Effector memory CD4-positive, alpha-beta T cell (primary cell): Measurements from ENCODE around the gene ZBTB43.
"Not testable (repeated sequence)": the region's sequence is repeated elsewhere in the genome, so short reads cannot be mapped to it uniquely, and the experiment has no call there.

ENCODE experiments used
- DNase-seq, 3 donors: peaks; one replicate each; pipeline ENCODE4 v3.0.0-alpha.2; 2020
- H3K27ac ChIP-seq: 2 replicates; pipeline ENCODE4 v1.7.0; 2013; ENCODE audit warnings: mild to moderate bottlenecking, low read length, moderate library complexity; ENCODE audit not compliant: insufficient read depth, poor library complexity, severe bottlenecking
- H3K27me3 ChIP-seq: replicated peaks from 2 replicates; pipeline ENCODE4 v1.7.0; 2013; ENCODE audit warnings: mild to moderate bottlenecking, low read length; ENCODE audit not compliant: insufficient read depth, control insufficient read depth, poor library complexity, severe bottlenecking
- H3K36me3 ChIP-seq: 2 replicates; pipeline ENCODE4 v1.7.0; 2013; ENCODE audit warnings: mild to moderate bottlenecking, low read length, moderate library complexity; ENCODE audit not compliant: control insufficient read depth, insufficient read depth
- H3K4me1 ChIP-seq: 2 replicates; pipeline ENCODE4 v1.7.0; 2013; ENCODE audit warnings: low read length, mild to moderate bottlenecking; ENCODE audit not compliant: control insufficient read depth, insufficient read depth, poor library complexity, severe bottlenecking
- H3K4me3 ChIP-seq: 2 replicates; pipeline ENCODE4 v1.7.0; 2013; ENCODE audit warnings: low read length, low read depth, mild to moderate bottlenecking; ENCODE audit not compliant: insufficient read depth, poor library complexity, severe bottlenecking
- H3K9me3 ChIP-seq: 2 replicates; pipeline ENCODE4 v1.7.0; 2013; ENCODE audit warnings: mild to moderate bottlenecking, low read length, moderate library complexity; ENCODE audit not compliant: control insufficient read depth

ZBTB43 gene

GRCh38 chr9:126777733-126778132 is 27.1 kb upstream of the ZBTB43 start:
- Histone ChIP-seq H3K36me3 (no peaks in the 10 kb centered on the region), H3K27ac (no peak overlapping the region), H3K4me3 (no peak overlapping the region), H3K4me1 (no peaks in the 10 kb centered on the region), H3K9me3 (no peaks in the 10 kb centered on the region), H3K27me3 (no peaks in the 10 kb centered on the region)
- DNase-seq: no peak

GRCh38 chr9:126778141-126778540 is 26.7 kb upstream of the ZBTB43 start:
- DNase-seq: no peak
- Histone ChIP-seq H3K4me1 (no peaks in the 10 kb centered on the region), H3K27me3 (no peaks in the 10 kb centered on the region), H3K27ac (no peak overlapping the region), H3K9me3 (no peaks in the 10 kb centered on the region), H3K36me3 (no peaks in the 10 kb centered on the region), H3K4me3 (no peak overlapping the region)

GRCh38 chr9:126778696-126779095 is 26.1 kb upstream of the ZBTB43 start:
- H3K27ac ChIP-seq, H3K36me3 ChIP-seq, H3K27me3 ChIP-seq, H3K4me1 ChIP-seq, H3K4me3 ChIP-seq, H3K9me3 ChIP-seq, DNase-seq: not testable (repeated sequence)

GRCh38 chr9:126781186-126782052 is 23.4 kb upstream of the ZBTB43 start:
- no peaks in the 10 kb centered on the region for H3K4me1 ChIP-seq
- H3K9me3 ChIP-seq: no peaks in the 10 kb centered on the region
- H3K27ac ChIP-seq: no peak overlapping the region
- peak; percentile 63 to 77 (median 70) for DNase-seq
- H3K27me3 ChIP-seq: no peaks in the 10 kb centered on the region
- H3K36me3 ChIP-seq: no peaks in the 10 kb centered on the region
- no peak overlapping the region for H3K4me3 ChIP-seq

- H3K27me3 ChIP-seq: no peaks in the 10 kb centered on the region
- DNase-seq: no peak
- H3K27ac ChIP-seq: no peak overlapping the region
Measured at GRCh38 chr9:126782053-126782388, 22.8 kb upstream of the ZBTB43 start.

GRCh38 chr9:126783949-126784348 is 20.9 kb upstream of the ZBTB43 start:
- Histone ChIP-seq H3K4me1 (no peaks in the 10 kb centered on the region), H3K27ac (no peak overlapping the region), H3K4me3 (no peak overlapping the region), H3K9me3 (no peaks in the 10 kb centered on the region), H3K36me3 (no peaks in the 10 kb centered on the region), H3K27me3 (no peaks in the 10 kb centered on the region)
- DNase-seq: no peak

More at GRCh38 chr9:126782053-126782388, 22.8 kb upstream of the ZBTB43 start:
- Histone ChIP-seq H3K4me3 (no peak overlapping the region), H3K4me1 (no peaks in the 10 kb centered on the region), H3K36me3 (no peaks in the 10 kb centered on the region), H3K9me3 (no peaks in the 10 kb centered on the region)

GRCh38 chr9:126784401-126784800 is 20.4 kb upstream of the ZBTB43 start:
- Histone ChIP-seq H3K27ac (no peak overlapping the region), H3K4me1 (no peaks in the 10 kb centered on the region), H3K36me3 (no peaks in the 10 kb centered on the region), H3K9me3 (no peaks in the 10 kb centered on the region), H3K4me3 (no peak overlapping the region), H3K27me3 (no peaks in the 10 kb centered on the region)
- DNase-seq: no peak

- not testable (repeated sequence) for H3K4me1 ChIP-seq, H3K36me3 ChIP-seq, H3K9me3 ChIP-seq, DNase-seq, H3K4me3 ChIP-seq, H3K27ac ChIP-seq, H3K27me3 ChIP-seq
Measured at GRCh38 chr9:126784841-126785240, 20.0 kb upstream of the ZBTB43 start.

- Histone ChIP-seq H3K27ac (no peak overlapping the region), H3K4me3 (no peak overlapping the region)
- DNase-seq: no peak
Measured at GRCh38 chr9:126788046-126788445, 16.8 kb upstream of the ZBTB43 start.

GRCh38 chr9:126788634-126789349 is 16.0 kb upstream of the ZBTB43 start:
- Histone ChIP-seq H3K4me3 (no peak overlapping the region), H3K27ac (no peak overlapping the region), H3K36me3 (no peaks in the 10 kb centered on the region), H3K9me3 (no peaks in the 10 kb centered on the region), H3K4me1 (no peaks in the 10 kb centered on the region), H3K27me3 (peaks cover 6% of the 10 kb centered on the region)
- DNase-seq: no peak

More at GRCh38 chr9:126788046-126788445, 16.8 kb upstream of the ZBTB43 start:
- no peaks in the 10 kb centered on the region for H3K36me3 ChIP-seq
- H3K9me3 ChIP-seq: no peaks in the 10 kb centered on the region
- H3K27me3 ChIP-seq: peaks cover 6% of the 10 kb centered on the region
- no peaks in the 10 kb centered on the region for H3K4me1 ChIP-seq
